ENCODE data around the gene FRMD1.

GRCh38 chr6:168021581-168021980 is 57.4 kb downstream of the FRMD1 start:
- TF ChIP-seq CTCF (IDR thresholded peaks at IDR 0.05; ENCODE audit: insufficient read depth, low read depth, low read length) (no peak), EZH2 (IDR thresholded peaks at IDR 0.05; ENCODE audit: insufficient read depth, low read length) (no peak)

All from astrocyte (in vitro differentiated cells and primary cell).